GM12801 (cell line): Measurements from ENCODE around the gene EIF3I.

ENCODE experiments used
- CTCF ChIP-seq: IDR thresholded peaks from one replicate; pipeline ENCODE4 v1.5.1; 2011; ENCODE audit warnings: control low read depth; ENCODE audit not compliant: insufficient read length; ENCODE audit errors: extremely low read depth

The EIF3I gene

GRCh38 chr1:32199043-32199716 is 23.0 kb upstream of the EIF3I start:
- TF ChIP-seq CTCF, result no peak

- TF ChIP-seq CTCF, result no peak
These were observed 22.5 kb upstream of the EIF3I start for GRCh38 chr1:32199717-32200072.

- TF ChIP-seq CTCF, result no peak
These were observed 21.8 kb upstream of the EIF3I start, which contains the start of gene CCDC28B for GRCh38 chr1:32200226-32201010. Gene CCDC28B, plus strand, starts transcription at chr1:32200595. Its CDS starts 1,341 bp downstream, at chr1:32201936.

GRCh38 chr1:32201011-32201855 is 21.0 kb upstream of the EIF3I start:
- TF ChIP-seq CTCF, result no peak

GRCh38 chr1:32204943-32205361 is 17.3 kb upstream of the EIF3I start:
- TF ChIP-seq CTCF, result no peak

GRCh38 chr1:32205401-32206370 is 16.5 kb upstream of the EIF3I start, which contains the start of gene IQCC:
Gene IQCC, plus strand, starts transcription at chr1:32205671. Its CDS starts 11 bp downstream, at chr1:32205682.
- no peak for TF ChIP-seq CTCF
